ENCODE data around the gene SHROOM1.

- TF ChIP-seq, protein P1, sequence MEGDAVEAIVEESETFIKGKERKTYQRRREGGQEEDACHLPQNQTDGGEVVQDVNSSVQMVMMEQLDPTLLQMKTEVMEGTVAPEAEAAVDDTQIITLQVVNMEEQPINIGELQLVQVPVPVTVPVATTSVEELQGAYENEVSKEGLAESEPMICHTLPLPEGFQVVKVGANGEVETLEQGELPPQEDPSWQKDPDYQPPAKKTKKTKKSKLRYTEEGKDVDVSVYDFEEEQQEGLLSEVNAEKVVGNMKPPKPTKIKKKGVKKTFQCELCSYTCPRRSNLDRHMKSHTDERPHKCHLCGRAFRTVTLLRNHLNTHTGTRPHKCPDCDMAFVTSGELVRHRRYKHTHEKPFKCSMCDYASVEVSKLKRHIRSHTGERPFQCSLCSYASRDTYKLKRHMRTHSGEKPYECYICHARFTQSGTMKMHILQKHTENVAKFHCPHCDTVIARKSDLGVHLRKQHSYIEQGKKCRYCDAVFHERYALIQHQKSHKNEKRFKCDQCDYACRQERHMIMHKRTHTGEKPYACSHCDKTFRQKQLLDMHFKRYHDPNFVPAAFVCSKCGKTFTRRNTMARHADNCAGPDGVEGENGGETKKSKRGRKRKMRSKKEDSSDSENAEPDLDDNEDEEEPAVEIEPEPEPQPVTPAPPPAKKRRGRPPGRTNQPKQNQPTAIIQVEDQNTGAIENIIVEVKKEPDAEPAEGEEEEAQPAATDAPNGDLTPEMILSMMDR (IDR thresholded peaks at IDR 0.05) = no peak
- TF ChIP-seq ZFX (IDR thresholded peaks at IDR 0.05; ENCODE audit: borderline replicate concordance) = no peak
These were observed 49.9 kb downstream of the SHROOM1 start for GRCh38 chr5:132780577-132780976.

Measured in 22Rv1 (cell line).